Neutrophil (primary cell): ENCODE results near the gene CCDC85A.

Experiments used
- H3K27ac ChIP-seq: fragments of 200-600 bp; sonication (generic); 2 replicates; pipeline ENCODE4 v1.5.1; 2016; ENCODE audit warnings: mild to moderate bottlenecking, moderate library complexity
- H3K27me3 ChIP-seq: fragments of 200-600 bp; sonication (generic); 2 replicates; pipeline ENCODE4 v1.6.0; 2016; ENCODE audit warnings: mild to moderate bottlenecking
- H3K36me3 ChIP-seq: fragments of 200-600 bp; sonication (generic); 2 replicates; pipeline ENCODE4 v1.5.1; 2017
- H3K4me1 ChIP-seq, 2 experiments: fragments of 200-600 bp in 1 of 2; sonication (generic) in 1 of 2; 1 replicate in 1 of 2; 2 replicates in 1 of 2; pipeline versions ENCODE4 v1.5.1 to v1.6.1; 2013 to 2016; ENCODE audit warnings: low read depth in 1 of 2, low read length in 1 of 2, mild to moderate bottlenecking in 1 of 2, moderate library complexity in 1 of 2; ENCODE audit not compliant: control insufficient read depth in 1 of 2, insufficient read depth in 1 of 2
- H3K4me3 ChIP-seq, 2 experiments: fragments of 200-600 bp in 1 of 2; sonication (generic) in 1 of 2; 1 replicate in 1 of 2; 2 replicates in 1 of 2; pipeline ENCODE4 v1.5.1; 2013 to 2016; ENCODE audit warnings: low read depth in 1 of 2, low read length in 1 of 2, mild to moderate bottlenecking in 1 of 2, moderate library complexity in 1 of 2
- H3K9me3 ChIP-seq: fragments of 200-600 bp; sonication (generic); 2 replicates; pipeline ENCODE4 v1.5.1; 2016
- TF ChIP-seq, protein P1 (sequence below): fragments of 200-600 bp; sonication (generic); IDR thresholded peaks from 2 replicates; pipeline ENCODE4 v1.5.1; 2016; ENCODE audit warnings: antibody characterized with exemption

Gene CCDC85A

GRCh38 chr2:56299171-56299691 is 115.4 kb downstream of the CCDC85A start:
- no peak overlapping the region for H3K27ac ChIP-seq
- no peaks in the 10 kb centered on the region for H3K9me3 ChIP-seq
- H3K4me3 ChIP-seq: no peak overlapping the region
- TF ChIP-seq, protein P1, sequence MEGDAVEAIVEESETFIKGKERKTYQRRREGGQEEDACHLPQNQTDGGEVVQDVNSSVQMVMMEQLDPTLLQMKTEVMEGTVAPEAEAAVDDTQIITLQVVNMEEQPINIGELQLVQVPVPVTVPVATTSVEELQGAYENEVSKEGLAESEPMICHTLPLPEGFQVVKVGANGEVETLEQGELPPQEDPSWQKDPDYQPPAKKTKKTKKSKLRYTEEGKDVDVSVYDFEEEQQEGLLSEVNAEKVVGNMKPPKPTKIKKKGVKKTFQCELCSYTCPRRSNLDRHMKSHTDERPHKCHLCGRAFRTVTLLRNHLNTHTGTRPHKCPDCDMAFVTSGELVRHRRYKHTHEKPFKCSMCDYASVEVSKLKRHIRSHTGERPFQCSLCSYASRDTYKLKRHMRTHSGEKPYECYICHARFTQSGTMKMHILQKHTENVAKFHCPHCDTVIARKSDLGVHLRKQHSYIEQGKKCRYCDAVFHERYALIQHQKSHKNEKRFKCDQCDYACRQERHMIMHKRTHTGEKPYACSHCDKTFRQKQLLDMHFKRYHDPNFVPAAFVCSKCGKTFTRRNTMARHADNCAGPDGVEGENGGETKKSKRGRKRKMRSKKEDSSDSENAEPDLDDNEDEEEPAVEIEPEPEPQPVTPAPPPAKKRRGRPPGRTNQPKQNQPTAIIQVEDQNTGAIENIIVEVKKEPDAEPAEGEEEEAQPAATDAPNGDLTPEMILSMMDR: no peak
- H3K36me3 ChIP-seq: no peaks in the 10 kb centered on the region
- H3K27me3 ChIP-seq: no peaks in the 10 kb centered on the region
- H3K4me1 ChIP-seq: no peaks in the 10 kb centered on the region

GRCh38 chr2:56309626-56310170 is 125.9 kb downstream of the CCDC85A start:
- no peaks in the 10 kb centered on the region for H3K27me3 ChIP-seq
- H3K9me3 ChIP-seq: no peaks in the 10 kb centered on the region
- H3K36me3 ChIP-seq: no peaks in the 10 kb centered on the region
- no peak overlapping the region for H3K27ac ChIP-seq
- no peak overlapping the region for H3K4me3 ChIP-seq
- no peaks in the 10 kb centered on the region for H3K4me1 ChIP-seq
- TF ChIP-seq, protein P1: no peak

GRCh38 chr2:56313500-56313921 is 129.7 kb downstream of the CCDC85A start:
- Histone ChIP-seq H3K9me3 (no peaks in the 10 kb centered on the region), H3K36me3 (no peaks in the 10 kb centered on the region), H3K4me3 (no peak overlapping the region), H3K27ac (no peak overlapping the region), H3K4me1 (no peaks in the 10 kb centered on the region), H3K27me3 (no peaks in the 10 kb centered on the region)
- TF ChIP-seq, protein P1: no peak

- no peak overlapping the region for H3K4me3 ChIP-seq
- H3K4me1 ChIP-seq: no peaks in the 10 kb centered on the region
- no peaks in the 10 kb centered on the region for H3K36me3 ChIP-seq
Observed at GRCh38 chr2:56314371-56314770, 130.6 kb downstream of the CCDC85A start.

DNA sequence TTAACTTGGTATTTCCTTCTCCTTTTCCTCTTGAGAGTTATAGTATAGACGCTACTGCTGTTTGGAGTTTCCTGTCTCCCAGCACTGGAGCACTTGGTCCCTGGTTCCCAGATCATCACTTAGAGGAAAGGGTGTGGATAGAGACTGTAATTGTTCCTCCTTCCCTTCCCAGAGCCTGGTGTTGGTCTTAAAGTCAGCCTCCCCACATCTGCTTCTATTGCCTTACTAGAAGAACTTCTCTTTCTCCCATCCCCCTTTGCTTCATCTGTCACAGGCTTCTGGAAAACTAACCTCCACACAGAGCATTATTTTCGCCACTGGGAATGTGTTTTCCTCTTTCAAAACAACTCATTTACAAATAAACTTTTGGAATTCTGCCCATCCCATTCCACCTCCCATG is 131.0 kb downstream of the CCDC85A start:
- TF ChIP-seq, protein P1: no peak
- H3K36me3 ChIP-seq: no peaks in the 10 kb centered on the region
- no peaks in the 10 kb centered on the region for H3K9me3 ChIP-seq
- no peak overlapping the region for H3K27ac ChIP-seq
- H3K4me1 ChIP-seq: no peaks in the 10 kb centered on the region
- H3K4me3 ChIP-seq: no peak overlapping the region
- H3K27me3 ChIP-seq: no peaks in the 10 kb centered on the region

More at GRCh38 chr2:56314371-56314770, 130.6 kb downstream of the CCDC85A start:
- Histone ChIP-seq H3K9me3 (no peaks in the 10 kb centered on the region), H3K27ac (no peak overlapping the region), H3K27me3 (no peaks in the 10 kb centered on the region)
- TF ChIP-seq, protein P1: no peak
